Caki2 (cell line): ENCODE measurements around the gene ZMYM1. TPM values are rescaled to one million over a fixed set of nuclear protein-coding genes. Genes with fewer than 3 reads are reported as not detected.
"Not testable (repeated sequence)": the region's sequence is repeated elsewhere in the genome, so short reads cannot be mapped to it uniquely, and the experiment has no call there.

ENCODE experiments used
- DNase-seq: peaks from one replicate; pipeline ENCODE4 v3.0.0-alpha.2; 2015; ENCODE audit warnings: low read depth
- in situ Hi-C: cut with HindIII; loops from 2 replicates; pipeline ENCODE4 v1.10.0; 2016; ENCODE audit warnings: low sequenced_read_pairs, low pct_unique_long_range_greater_than_20kb, mixed read lengths
- total RNA-seq: library from RNA; depleted of rRNA; stranded (reverse); fragments of >200 nt; shearing (Covaris generic); gene quantifications from 2 replicates; pipeline ENCODE4 v1.2.3, GENCODE V29; 2014; ENCODE audit warnings: low replicate concordance; rRNA removed

Gene ZMYM1
- 19.4 and 49.6 TPM in 2 replicates for total RNA-seq

GRCh38 chr1:35079003-35079930 lies at the start of gene ZMYM1:
Gene ZMYM1 (plus strand): TSS chr1:35079385. CDS start chr1:35093988, 14,603 bp downstream.
- in situ Hi-C loops: no loop called here
- DNase-seq: peak; percentile 86

GRCh38 chr1:35029761-35030160 lies 49.4 kb upstream of the ZMYM1 start:
- no peak for DNase-seq
- in situ Hi-C loops: no loop called here

- no peak for DNase-seq
- in situ Hi-C loops: no loop called here
These were observed 48.8 kb upstream of the ZMYM1 start for GRCh38 chr1:35030338-35030737.

GRCh38 chr1:35030756-35031446 lies 48.3 kb upstream of the ZMYM1 start:
- peak; percentile 6 for DNase-seq

GRCh38 chr1:35032384-35032739 lies 46.8 kb upstream of the ZMYM1 start:
- in situ Hi-C loops: no loop called here
- DNase-seq: no peak

More at GRCh38 chr1:35030756-35031446, 48.3 kb upstream of the ZMYM1 start:
- in situ Hi-C loops: no loop called here

- in situ Hi-C loops: no loop called here
- DNase-seq: no peak
These were observed 45.8 kb upstream of the ZMYM1 start for GRCh38 chr1:35033346-35033745.

GRCh38 chr1:35036621-35037020 lies 42.6 kb upstream of the ZMYM1 start:
- no peak for DNase-seq
- in situ Hi-C loops: no loop called here

GRCh38 chr1:35037206-35037605 lies 42.0 kb upstream of the ZMYM1 start:
- no peak for DNase-seq
- in situ Hi-C loops: no loop called here

- no peak for DNase-seq
- in situ Hi-C loops: no loop called here
These were observed 40.5 kb upstream of the ZMYM1 start for GRCh38 chr1:35038723-35039122.

- no peak for DNase-seq
- in situ Hi-C loops: no loop called here
These were observed 35.7 kb upstream of the ZMYM1 start for GRCh38 chr1:35043498-35043897.

- no peak for DNase-seq
- in situ Hi-C loops: no loop called here
These were observed 34.8 kb upstream of the ZMYM1 start for GRCh38 chr1:35044431-35044830.

GRCh38 chr1:35046730-35047129 lies 32.5 kb upstream of the ZMYM1 start:
- in situ Hi-C loops: no loop called here
- no peak for DNase-seq

GRCh38 chr1:35047188-35047858 lies 31.9 kb upstream of the ZMYM1 start:
- in situ Hi-C loops: no loop called here
- DNase-seq: peak; percentile 38

- in situ Hi-C loops: no loop called here
- DNase-seq: peak; percentile 34
These were observed 30.1 kb upstream of the ZMYM1 start for GRCh38 chr1:35049116-35049515.

- no peak for DNase-seq
- in situ Hi-C loops: no loop called here
These were observed 25.8 kb upstream of the ZMYM1 start for GRCh38 chr1:35053433-35053832.

- in situ Hi-C loops, DNase-seq: not testable (repeated sequence)
These were observed 24.9 kb upstream of the ZMYM1 start for GRCh38 chr1:35054282-35054681.

- DNase-seq, in situ Hi-C loops: not testable (repeated sequence)
These were observed 20.9 kb upstream of the ZMYM1 start for GRCh38 chr1:35058321-35058720.

GRCh38 chr1:35058988-35059387 lies 20.2 kb upstream of the ZMYM1 start:
- in situ Hi-C loops: no loop called here
- DNase-seq: no peak
